ENCODE results near the gene B4GALNT2. TPM values are rescaled to one million over a fixed set of nuclear protein-coding genes. Genes with fewer than 3 reads are reported as not detected.
"Not testable (repeated sequence)": the region's sequence is repeated elsewhere in the genome, so short reads cannot be mapped to it uniquely, and the experiment has no call there.

The B4GALNT2 gene
- total RNA-seq, 1 donor, result 0.45 TPM

- DNase-seq (ENCODE audit: low read depth), result no peak
- H3K4me3 ChIP-seq (ENCODE audit: low read depth, low read length), result peak overlapping the region; percentile 45
- TF ChIP-seq, protein P1, sequence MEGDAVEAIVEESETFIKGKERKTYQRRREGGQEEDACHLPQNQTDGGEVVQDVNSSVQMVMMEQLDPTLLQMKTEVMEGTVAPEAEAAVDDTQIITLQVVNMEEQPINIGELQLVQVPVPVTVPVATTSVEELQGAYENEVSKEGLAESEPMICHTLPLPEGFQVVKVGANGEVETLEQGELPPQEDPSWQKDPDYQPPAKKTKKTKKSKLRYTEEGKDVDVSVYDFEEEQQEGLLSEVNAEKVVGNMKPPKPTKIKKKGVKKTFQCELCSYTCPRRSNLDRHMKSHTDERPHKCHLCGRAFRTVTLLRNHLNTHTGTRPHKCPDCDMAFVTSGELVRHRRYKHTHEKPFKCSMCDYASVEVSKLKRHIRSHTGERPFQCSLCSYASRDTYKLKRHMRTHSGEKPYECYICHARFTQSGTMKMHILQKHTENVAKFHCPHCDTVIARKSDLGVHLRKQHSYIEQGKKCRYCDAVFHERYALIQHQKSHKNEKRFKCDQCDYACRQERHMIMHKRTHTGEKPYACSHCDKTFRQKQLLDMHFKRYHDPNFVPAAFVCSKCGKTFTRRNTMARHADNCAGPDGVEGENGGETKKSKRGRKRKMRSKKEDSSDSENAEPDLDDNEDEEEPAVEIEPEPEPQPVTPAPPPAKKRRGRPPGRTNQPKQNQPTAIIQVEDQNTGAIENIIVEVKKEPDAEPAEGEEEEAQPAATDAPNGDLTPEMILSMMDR (IDR thresholded peaks at IDR 0.05; ENCODE audit: insufficient read depth, low read length), result no peak
Measured at GRCh38 chr17:49132317-49132698, 261 bp upstream of the B4GALNT2 start.

DNA sequence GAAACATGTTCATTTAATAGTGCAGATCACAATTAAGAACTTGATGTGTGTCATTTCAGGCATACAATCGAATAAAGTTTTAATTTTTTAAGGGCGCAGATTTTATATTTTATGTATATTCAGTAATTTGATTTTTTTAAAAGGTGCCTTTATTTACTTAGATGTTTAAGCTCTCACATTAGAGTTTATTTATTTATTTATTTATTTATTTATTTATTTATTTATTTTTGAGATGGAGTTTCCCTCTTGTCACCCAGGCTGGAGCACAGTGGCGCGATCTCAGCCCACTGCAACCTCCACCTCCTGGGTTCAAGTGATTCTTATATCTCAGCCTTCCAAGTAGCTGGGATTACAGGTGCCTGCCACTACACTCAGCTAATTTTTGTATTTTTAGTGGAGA lies 3.8 kb downstream of the B4GALNT2 start:
- no peak overlapping the region for H3K4me3 ChIP-seq (ENCODE audit: low read depth, low read length)
- TF ChIP-seq, protein P1 (IDR thresholded peaks at IDR 0.05; ENCODE audit: insufficient read depth, low read length), result no peak
- no peak for DNase-seq (ENCODE audit: low read depth)

GRCh38 chr17:49145654-49146053 lies 13.1 kb downstream of the B4GALNT2 start:
- H3K4me3 ChIP-seq (ENCODE audit: low read depth, low read length); DNase-seq (ENCODE audit: low read depth): not testable (repeated sequence)

GRCh38 chr17:49146620-49147306 lies 14.2 kb downstream of the B4GALNT2 start:
- TF ChIP-seq, protein P1 (IDR thresholded peaks at IDR 0.05; ENCODE audit: insufficient read depth, low read length), result no peak
- peak; percentile 93 for DNase-seq (ENCODE audit: low read depth)
- no peak overlapping the region for H3K4me3 ChIP-seq (ENCODE audit: low read depth, low read length)

GRCh38 chr17:49148171-49148570 lies 15.6 kb downstream of the B4GALNT2 start:
- TF ChIP-seq, protein P1 (IDR thresholded peaks at IDR 0.05; ENCODE audit: insufficient read depth, low read length), result no peak
- no peak for DNase-seq (ENCODE audit: low read depth)
- no peak overlapping the region for H3K4me3 ChIP-seq (ENCODE audit: low read depth, low read length)

- DNase-seq (ENCODE audit: low read depth), result no peak
- H3K4me3 ChIP-seq (ENCODE audit: low read depth, low read length), result no peak overlapping the region
- TF ChIP-seq, protein P1 (IDR thresholded peaks at IDR 0.05; ENCODE audit: insufficient read depth, low read length), result no peak
Measured at GRCh38 chr17:49151996-49152395, 19.4 kb downstream of the B4GALNT2 start.

DNA sequence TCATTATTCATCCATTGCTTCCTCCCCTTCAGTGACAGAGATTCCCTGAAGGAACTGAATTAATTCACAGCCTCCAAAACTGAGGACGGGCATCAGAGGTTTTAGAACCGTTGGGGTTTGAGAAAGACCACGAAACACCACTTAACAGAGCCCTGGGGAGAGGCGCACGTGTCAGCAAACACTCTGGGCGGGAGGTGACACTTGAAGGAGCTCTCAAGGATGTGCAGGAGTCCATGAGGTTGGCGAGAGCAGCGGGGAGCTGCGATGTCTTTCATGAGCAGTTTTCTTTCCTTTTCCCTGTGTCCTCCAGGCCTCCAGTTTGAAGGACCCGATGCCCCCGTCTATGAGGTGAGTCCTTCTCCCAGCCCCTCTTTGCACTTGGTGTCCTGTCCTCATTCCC lies 23.7 kb downstream of the B4GALNT2 start:
- TF ChIP-seq, protein P1 (IDR thresholded peaks at IDR 0.05; ENCODE audit: insufficient read depth, low read length), result no peak
- no peak for DNase-seq (ENCODE audit: low read depth)
- H3K4me3 ChIP-seq (ENCODE audit: low read depth, low read length), result no peak overlapping the region
